ENCODE data around the gene ZNF689. TPM values are rescaled to one million over a fixed set of nuclear protein-coding genes. Genes with fewer than 3 reads are reported as not detected.

Gene ZNF689
- total and polyA plus RNA-seq, 2 of the 4 experiments (the other 2 are of a cell fraction) = 2.7 to 2.9 TPM

- Histone ChIP-seq H3K79me1 (ENCODE audit: low read depth in 1 of 2, low read length in 2 of 2) (peaks cover 17 to 35% of the 10 kb centered on the region in 2 experiments), H4K20me1 (ENCODE audit: insufficient read depth, low read length) (no peaks in the 10 kb centered on the region), H3K9me3 (ENCODE audit: control insufficient read depth, insufficient read depth, low read length) (no peaks in the 10 kb centered on the region), H2AFZ (replicated peaks; ENCODE audit: low read length, poor library complexity) (peak overlapping the region; percentile 96), H4K5ac (ENCODE audit: low read depth, low read length) (peak overlapping the region; percentile 80), H2BK15ac (ENCODE audit: low read depth, low read length) (peak overlapping the region; percentile 3; the same call in 1 of the 3 replicates), H3K23ac (ENCODE audit: low read depth, low read length) (peak overlapping the region; percentile 94), H2BK20ac (ENCODE audit: low read depth, low read length) (no peak overlapping the region), H3K9ac (ENCODE audit: low read depth, low read length) (peak overlapping the region; percentile 82), H2BK120ac (ENCODE audit: low read depth, low read length) (peak overlapping the region; percentile 16), H2AK5ac (ENCODE audit: low read depth, low read length) (peak overlapping the region; percentile 88), H3K4me2 (ENCODE audit: low read depth, low read length) (peak overlapping the region; percentile 95), H4K91ac (ENCODE audit: insufficient read depth, low read depth, low read length) (peak overlapping the region; percentile 29; the same call in 1 of the 2 replicates), H2BK5ac (ENCODE audit: low read depth, low read length, poor library complexity, severe bottlenecking) (peak overlapping the region; percentile 74), H3K18ac (ENCODE audit: low read depth, low read length) (peak overlapping the region; percentile 68), H3K27ac (ENCODE audit: insufficient read depth, low read length) (peak overlapping the region; percentile 73), H3K9me1 (ENCODE audit: insufficient read depth, low read length) (no peaks in the 10 kb centered on the region), H3K4me1 (ENCODE audit: control insufficient read depth, insufficient read depth, low read length) (peaks cover 6% of the 10 kb centered on the region; the same call in 1 of the 2 replicates), H2AK9ac (replicated peaks; ENCODE audit: low read depth, low read length, poor library complexity) (peak overlapping the region; percentile 88), H3K36me3 (ENCODE audit: control insufficient read depth, insufficient read depth, low read length) (peaks cover 26% of the 10 kb centered on the region), H3K4me3 (ENCODE audit: insufficient read depth, low read depth, low read length) (peak overlapping the region; percentile 84), H3K27me3 (ENCODE audit: control insufficient read depth, insufficient read depth, low read length) (no peaks in the 10 kb centered on the region), H3K56ac (ENCODE audit: extremely low read depth, insufficient read depth, low read length) (peak overlapping the region; percentile 63), H4K8ac (ENCODE audit: low read depth in 2 of 2, low read length in 2 of 2) (peak overlapping the region; percentile 64 to 85), H3K14ac (replicated peaks; ENCODE audit: low read depth, low read length) (peak overlapping the region; percentile 86), H3K4ac (ENCODE audit: low read depth, low read length) (peak overlapping the region; percentile 83)
- DNase-seq (peak; percentile 46), ATAC-seq (ENCODE audit: low read depth) (peak; percentile 79)
- dilution Hi-C loops (cut with HindIII; ENCODE audit: low sequenced_read_pairs, unreplicated experiment) = no loop called here
- WGBS, 2 experiments (ENCODE audit: extremely low coverage in 2 of 2, insufficient read length in 1 of 2) = 0% methylated on average over 35 of the region's 71 CpGs; no CpG with 5 or more reads in 1 of the 2 experiments
- ChIA-PET CTCF (interaction anchor here (1.2 kb wide), 1 partner anchor 17 kb away, joined by 3 read pairs; no protein-coding TSS in a partner anchor), POLR2A (ENCODE audit: unreplicated experiment) (no interaction called here)
- intact Hi-C loops (cut with micrococcal nuclease) = loop anchor here (2.0 kb wide), 1 partner anchor 125 kb away; the partner anchor contains the start of gene ZNF768
- in situ Hi-C loops (cut with MboI; ENCODE audit: low sequenced_read_pairs) = no loop called here
- TF ChIP-seq RCOR1 (IDR thresholded peaks at IDR 0.05; ENCODE audit: insufficient replicate concordance, low read length) (no peak), SMC3 (IDR thresholded peaks at IDR 0.05; ENCODE audit: low read depth, low read length) (peak; percentile 22), MAFK (IDR thresholded peaks at IDR 0.05; ENCODE audit: low read depth, low read length) (no peak), BHLHE40 (IDR thresholded peaks at IDR 0.05; ENCODE audit: low read depth, low read length) (0 out of 2 replicates have a peak, but pooled peaks have one; percentile 2), RAD21 (IDR thresholded peaks at IDR 0.05; ENCODE audit: low read length) (peak; percentile 41)
- TF ChIP-seq, protein P1, sequence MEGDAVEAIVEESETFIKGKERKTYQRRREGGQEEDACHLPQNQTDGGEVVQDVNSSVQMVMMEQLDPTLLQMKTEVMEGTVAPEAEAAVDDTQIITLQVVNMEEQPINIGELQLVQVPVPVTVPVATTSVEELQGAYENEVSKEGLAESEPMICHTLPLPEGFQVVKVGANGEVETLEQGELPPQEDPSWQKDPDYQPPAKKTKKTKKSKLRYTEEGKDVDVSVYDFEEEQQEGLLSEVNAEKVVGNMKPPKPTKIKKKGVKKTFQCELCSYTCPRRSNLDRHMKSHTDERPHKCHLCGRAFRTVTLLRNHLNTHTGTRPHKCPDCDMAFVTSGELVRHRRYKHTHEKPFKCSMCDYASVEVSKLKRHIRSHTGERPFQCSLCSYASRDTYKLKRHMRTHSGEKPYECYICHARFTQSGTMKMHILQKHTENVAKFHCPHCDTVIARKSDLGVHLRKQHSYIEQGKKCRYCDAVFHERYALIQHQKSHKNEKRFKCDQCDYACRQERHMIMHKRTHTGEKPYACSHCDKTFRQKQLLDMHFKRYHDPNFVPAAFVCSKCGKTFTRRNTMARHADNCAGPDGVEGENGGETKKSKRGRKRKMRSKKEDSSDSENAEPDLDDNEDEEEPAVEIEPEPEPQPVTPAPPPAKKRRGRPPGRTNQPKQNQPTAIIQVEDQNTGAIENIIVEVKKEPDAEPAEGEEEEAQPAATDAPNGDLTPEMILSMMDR (conservative IDR thresholded peaks at IDR 0.05; ENCODE audit: low read depth, low read length) = peak; percentile 75
- no TSS peak for BruUV-seq (replicated peaks)
Observed at GRCh38 chr16:30651124-30652004, 41.2 kb upstream of the ZNF689 start.

Data from IMR-90 (cell line).